ENCODE data around the gene OR5L2.
"Not testable (repeated sequence)": the region's sequence is repeated elsewhere in the genome, so short reads cannot be mapped to it uniquely, and the experiment has no call there.

Gene OR5L2

GRCh38 chr11:55826919-55827318, at the start of gene OR5L2:
Gene OR5L2, plus strand, starts transcription at chr11:55827219. Its CDS starts 0 bp downstream, at chr11:55827219.
- no peak for DNase-seq

GRCh38 chr11:55791606-55792005, 35.4 kb upstream of the OR5L2 start:
- no peak for DNase-seq

GRCh38 chr11:55793321-55793720, 33.7 kb upstream of the OR5L2 start:
- DNase-seq, result no peak

GRCh38 chr11:55795256-55795655, 31.8 kb upstream of the OR5L2 start, which contains the start of gene OR5D14:
Gene OR5D14, plus strand, starts transcription at chr11:55795556. Its CDS starts 0 bp downstream, at chr11:55795556.
- no peak for DNase-seq

GRCh38 chr11:55806248-55806647, 20.8 kb upstream of the OR5L2 start:
- DNase-seq, result no peak

GRCh38 chr11:55811067-55811466, 16.0 kb upstream of the OR5L2 start, which contains the start of gene OR5L1:
Gene OR5L1, plus strand, starts transcription at chr11:55811367. Its CDS starts 100 bp downstream, at chr11:55811467.
- DNase-seq, result no peak

GRCh38 chr11:55819330-55819729, 7.7 kb upstream of the OR5L2 start, which contains the start of gene OR5D18:
Gene OR5D18, plus strand, starts transcription at chr11:55819630. Its CDS starts 0 bp downstream, at chr11:55819630.
- no peak for DNase-seq

- DNase-seq, result no peak
These were observed 11.4 kb downstream of the OR5L2 start, which contains the start of gene OR5D16 for GRCh38 chr11:55838452-55838851. Gene OR5D16, plus strand, starts transcription at chr11:55838752. Its CDS starts 0 bp downstream, at chr11:55838752.

- no peak for DNase-seq
These were observed 20.4 kb downstream of the OR5L2 start for GRCh38 chr11:55847453-55847852.

- no peak for DNase-seq
These were observed 22.0 kb downstream of the OR5L2 start for GRCh38 chr11:55849037-55849436.

- DNase-seq, result no peak
These were observed 25.1 kb downstream of the OR5L2 start for GRCh38 chr11:55852141-55852540.

GRCh38 chr11:55854704-55855103, 27.7 kb downstream of the OR5L2 start:
- DNase-seq, result no peak

GRCh38 chr11:55867354-55867753, 40.3 kb downstream of the OR5L2 start:
- not testable (repeated sequence) for DNase-seq

GRCh38 chr11:55872731-55873130, 45.7 kb downstream of the OR5L2 start:
- not testable (repeated sequence) for DNase-seq

- DNase-seq, result not testable (repeated sequence)
These were observed 46.1 kb downstream of the OR5L2 start for GRCh38 chr11:55873146-55873545.
